ENCODE results near the gene KIF5A. TPM values are rescaled to one million over a fixed set of nuclear protein-coding genes. Genes with fewer than 3 reads are reported as not detected.
"Not testable (repeated sequence)": the region's sequence is repeated elsewhere in the genome, so short reads cannot be mapped to it uniquely, and the experiment has no call there.

Gene KIF5A
- total and polyA plus RNA-seq, 7 donors = 0.01 to 0.21 (median 0.09) TPM; not detected in 1

GRCh38 chr12:57586128-57586527, 36.3 kb downstream of the KIF5A start:
- peaks cover 4 to 11% (median 4%) of the 10 kb centered on the region in 3 donors for H3K27me3 ChIP-seq (ENCODE audit: insufficient read depth in 3 of 3, low read length in 2 of 3)
- DNase-seq (no peak), ATAC-seq (no peak)
- no peaks in the 10 kb centered on the region for H3K36me3 ChIP-seq (ENCODE audit: insufficient read depth in 1 of 2, low read depth in 1 of 2)
- no peak overlapping the region for H3K4me3 ChIP-seq
- H3K27ac ChIP-seq = no peak overlapping the region
- no peak for TF ChIP-seq CTCF (IDR thresholded peaks at IDR 0.05)
- intact Hi-C loops (cut with DNase I) = no loop called here
- no peaks in the 10 kb centered on the region for H3K9me3 ChIP-seq
- no peaks in the 10 kb centered on the region for H3K4me1 ChIP-seq
- 85 to 92% (median 87%) methylated on average over 3 of the region's 3 CpGs for WGBS, 3 donors

- no peaks in the 10 kb centered on the region for H3K9me3 ChIP-seq
- H3K27ac ChIP-seq = no peak overlapping the region
- ATAC-seq = no peak
- H3K27me3 ChIP-seq (ENCODE audit: insufficient read depth in 3 of 3, low read length in 2 of 3) = peaks cover 2 to 7% (median 4%) of the 10 kb centered on the region in 3 donors
- TF ChIP-seq CTCF (IDR thresholded peaks at IDR 0.05) = no peak
- no peak for DNase-seq
- H3K36me3 ChIP-seq (ENCODE audit: insufficient read depth in 1 of 2, low read depth in 1 of 2) = no peaks in the 10 kb centered on the region
- WGBS, 3 donors = 87 to 91% (median 87%) methylated on average over 3 of the region's 3 CpGs
- intact Hi-C loops (cut with DNase I) = no loop called here
- no peaks in the 10 kb centered on the region for H3K4me1 ChIP-seq
- H3K4me3 ChIP-seq = no peak overlapping the region
Observed at GRCh38 chr12:57586832-57587429, 37.1 kb downstream of the KIF5A start.

- 87 to 91% (median 89%) methylated on average over 15 of the region's 15 CpGs for WGBS, 3 donors
- ATAC-seq; H3K4me3 ChIP-seq; intact Hi-C loops (cut with DNase I); DNase-seq; H3K27me3 ChIP-seq (ENCODE audit: insufficient read depth in 3 of 3, low read length in 2 of 3); H3K9me3 ChIP-seq; H3K36me3 ChIP-seq (ENCODE audit: insufficient read depth in 1 of 2, low read depth in 1 of 2); H3K4me1 ChIP-seq; H3K27ac ChIP-seq: not testable (repeated sequence)
Observed at GRCh38 chr12:57588951-57589610, 39.2 kb downstream of the KIF5A start.

GRCh38 chr12:57590479-57590863, 40.6 kb downstream of the KIF5A start:
- intact Hi-C loops (cut with DNase I) = no loop called here

More at GRCh38 chr12:57590479-57590863, 40.6 kb downstream of the KIF5A start:
- peaks cover under 1 to 7% (median 2%) of the 10 kb centered on the region in 3 donors for H3K27me3 ChIP-seq (ENCODE audit: insufficient read depth in 3 of 3, low read length in 2 of 3)
- H3K36me3 ChIP-seq (ENCODE audit: insufficient read depth in 1 of 2, low read depth in 1 of 2) = peaks cover 0 to 18% of the 10 kb centered on the region in 2 donors
- H3K4me3 ChIP-seq = peak overlapping the region; percentile 70
- no peak for ATAC-seq
- no peak for TF ChIP-seq CTCF (IDR thresholded peaks at IDR 0.05)
- no peaks in the 10 kb centered on the region for H3K4me1 ChIP-seq
- no peaks in the 10 kb centered on the region for H3K9me3 ChIP-seq
- 6 to 20% (median 18%) methylated on average over 2 of the region's 2 CpGs for WGBS, 3 donors
- H3K27ac ChIP-seq = peak overlapping the region; percentile 41
- no peak for DNase-seq
